ENCODE results near the gene ZAP70.

- TF ChIP-seq CEBPB (IDR thresholded peaks at IDR 0.05; ENCODE audit: borderline replicate concordance, low read depth, low read length) (no peak), MLXIP (CRISPR knock-in tag; IDR thresholded peaks at IDR 0.05; ENCODE audit: borderline replicate concordance) (no peak), POLR2A (IDR thresholded peaks at IDR 0.05; ENCODE audit: insufficient read depth in 1 of 2, low read depth in 2 of 2, low read length in 2 of 2) (no peak), CTCF (CRISPR knock-in tag; IDR thresholded peaks at IDR 0.05) (no peak), NFYB (CRISPR knock-in tag; IDR thresholded peaks at IDR 0.05) (no peak)
These were observed 2.0 kb upstream of the ZAP70 start for GRCh38 chr2:97711394-97711711.
